Measurements from ENCODE around the gene PTPN2.

Gene PTPN2

DNA sequence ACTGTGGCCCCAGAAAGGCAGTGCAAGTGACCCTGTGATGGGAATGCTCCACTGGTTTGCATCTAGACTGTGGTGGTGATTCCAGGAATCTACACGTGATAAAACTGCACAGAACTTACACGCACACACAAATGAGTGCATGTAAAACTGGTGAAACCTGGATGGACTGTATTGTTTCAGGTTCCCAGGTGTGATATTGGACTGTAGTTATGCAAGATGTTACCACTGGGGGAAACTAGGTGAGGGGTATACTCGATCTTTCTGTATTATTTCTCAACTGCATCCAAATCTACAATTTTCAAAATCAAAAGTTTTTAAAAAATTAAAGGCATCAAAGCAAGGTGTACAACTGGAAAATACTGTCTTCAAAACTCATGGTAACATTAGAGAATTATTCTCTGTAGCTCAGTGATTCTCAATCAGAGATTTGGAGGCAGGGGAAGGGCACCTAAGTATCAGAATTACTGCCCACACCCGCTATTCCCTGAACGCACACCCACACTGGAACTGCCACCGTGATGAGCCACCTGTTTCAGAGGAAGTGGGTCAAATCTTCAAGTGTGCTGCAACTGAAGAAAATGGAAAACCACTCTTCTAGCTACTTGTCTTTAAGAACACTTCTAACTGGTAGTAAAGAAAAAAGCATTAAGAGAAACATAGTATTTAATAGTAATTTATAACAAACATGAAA lies 26.7 kb downstream of the PTPN2 start:
- DNase-seq, result no peak

DNA sequence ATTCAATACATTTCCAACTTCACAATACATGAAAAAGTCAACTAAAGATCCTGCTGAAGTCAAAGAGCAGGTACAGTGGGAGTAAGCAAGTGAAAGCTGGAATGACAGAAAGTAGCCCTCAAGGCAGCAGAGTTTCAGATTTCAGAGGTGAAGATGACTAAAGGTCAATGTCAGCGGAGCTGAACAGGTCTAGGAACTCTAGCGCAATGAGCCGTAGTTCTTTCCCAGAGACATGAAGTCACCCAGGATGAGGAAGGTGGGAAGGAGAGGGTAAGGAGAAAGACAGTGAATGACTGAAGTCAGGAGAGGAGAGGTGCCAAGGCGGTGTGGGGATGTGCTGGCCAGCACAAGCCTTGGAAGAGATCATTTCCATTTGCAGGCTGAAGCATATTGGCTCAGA lies 28.1 kb downstream of the PTPN2 start:
- no peak for DNase-seq

DNA sequence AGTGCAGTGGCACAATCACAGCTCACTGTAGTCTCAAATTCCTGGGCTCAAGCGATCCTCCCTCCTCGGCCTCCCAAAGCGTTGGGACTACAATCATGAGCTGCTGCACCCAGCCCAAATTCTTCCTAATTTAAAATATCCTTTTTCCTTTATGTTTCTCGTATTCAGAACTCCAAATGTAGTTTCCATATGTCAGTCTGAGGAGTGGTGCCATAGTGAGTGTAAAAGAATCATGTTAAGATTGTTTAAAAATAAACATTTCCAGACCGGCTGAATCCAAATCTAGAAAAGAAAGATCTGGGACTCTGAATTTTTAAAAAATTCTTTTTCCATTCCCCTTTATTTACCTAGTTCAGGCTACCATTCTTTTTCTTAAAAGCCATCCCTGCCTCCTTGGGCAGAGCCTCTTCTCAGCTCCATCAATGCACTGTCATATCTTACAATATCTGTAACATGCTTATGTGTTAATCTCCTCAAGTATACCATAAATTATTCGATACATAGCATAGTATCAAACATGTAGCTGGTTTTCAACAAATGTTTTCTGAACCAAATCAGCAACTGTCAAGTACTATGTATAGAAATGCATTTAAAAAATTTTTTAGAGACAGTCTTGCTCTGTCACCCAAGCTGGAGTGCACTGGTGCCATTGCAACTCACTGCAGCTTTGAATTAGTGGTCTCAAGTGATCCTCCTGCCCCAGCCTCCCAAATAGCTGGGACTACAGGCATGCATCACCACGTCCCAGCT lies 31.3 kb downstream of the PTPN2 start:
- no peak for DNase-seq

DNA sequence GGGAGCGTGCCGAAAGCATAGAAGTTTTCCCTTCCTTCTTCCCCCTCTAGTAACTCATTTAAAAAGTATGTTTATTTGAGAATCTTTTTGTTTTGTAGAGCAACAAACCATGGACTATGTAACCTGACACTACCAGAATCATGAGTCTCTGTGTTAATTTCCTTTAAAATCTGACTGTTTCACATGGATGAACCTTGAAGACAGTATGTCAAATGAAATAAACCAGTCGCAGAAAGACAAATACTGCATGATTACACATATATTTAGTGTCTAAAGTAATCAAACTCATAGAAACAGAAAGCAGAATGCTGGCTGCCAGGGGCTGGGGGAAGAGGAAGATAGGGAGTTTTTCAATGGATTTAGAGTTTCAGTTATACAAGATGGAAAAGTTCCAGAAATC lies 32.3 kb downstream of the PTPN2 start:
- DNase-seq, result no peak

DNA sequence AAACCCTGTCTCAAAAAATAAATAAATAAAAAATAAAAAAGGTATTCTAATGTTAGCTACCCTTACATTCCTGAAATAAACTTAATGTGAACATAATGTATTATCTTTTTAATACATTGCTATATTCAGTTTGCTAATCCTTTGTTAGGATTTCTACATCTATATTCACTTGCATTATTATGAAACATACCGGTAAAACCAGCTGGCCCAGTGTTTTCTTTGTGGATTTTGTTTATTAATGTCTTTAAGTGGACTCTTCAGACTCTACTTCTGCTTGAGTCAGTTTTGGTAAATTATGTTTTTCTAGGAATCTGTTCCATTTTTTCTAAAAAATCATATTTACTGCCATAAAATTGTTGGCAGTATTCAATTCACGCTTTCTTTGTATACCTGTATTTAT lies 34.5 kb downstream of the PTPN2 start:
- no peak for DNase-seq

DNA sequence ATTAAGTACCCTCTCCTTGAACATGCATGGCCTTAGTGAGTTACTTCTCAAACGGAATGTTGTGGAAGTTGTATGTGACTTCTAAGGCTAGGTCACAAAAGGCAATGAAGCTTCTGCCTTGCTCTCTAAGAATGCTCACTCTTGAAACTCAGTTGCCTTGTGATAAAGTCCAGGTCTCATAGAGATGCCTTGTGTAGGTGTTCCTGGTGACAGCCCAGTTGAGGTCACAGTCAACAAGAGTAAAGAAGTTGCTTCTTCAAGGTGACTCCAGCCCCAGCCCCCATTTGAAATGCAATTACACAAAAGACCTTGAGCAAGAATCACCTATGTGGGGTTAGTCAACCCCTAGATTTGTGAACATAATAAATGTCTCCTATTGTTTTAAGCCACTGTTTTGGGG lies 35.6 kb downstream of the PTPN2 start:
- DNase-seq, result no peak

DNA sequence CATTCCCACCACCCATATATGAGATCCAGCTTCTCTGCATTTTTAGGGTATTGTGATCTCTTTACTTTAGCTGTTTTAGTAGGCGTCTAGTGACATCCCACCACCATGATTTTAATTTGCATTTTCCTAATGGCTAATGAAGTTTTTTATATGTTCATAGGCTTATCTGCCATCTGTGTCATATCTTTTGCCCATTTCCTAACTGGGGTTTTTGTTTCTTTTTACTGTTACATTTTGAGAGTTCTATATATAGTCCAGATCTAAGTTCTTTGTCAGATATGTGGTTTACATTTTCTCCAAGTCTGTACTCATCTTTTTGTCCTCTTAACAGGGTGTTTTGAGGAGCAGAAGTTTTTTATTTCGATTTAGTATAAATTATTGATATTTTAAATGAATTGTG lies 39.6 kb downstream of the PTPN2 start:
- no peak for DNase-seq

DNA sequence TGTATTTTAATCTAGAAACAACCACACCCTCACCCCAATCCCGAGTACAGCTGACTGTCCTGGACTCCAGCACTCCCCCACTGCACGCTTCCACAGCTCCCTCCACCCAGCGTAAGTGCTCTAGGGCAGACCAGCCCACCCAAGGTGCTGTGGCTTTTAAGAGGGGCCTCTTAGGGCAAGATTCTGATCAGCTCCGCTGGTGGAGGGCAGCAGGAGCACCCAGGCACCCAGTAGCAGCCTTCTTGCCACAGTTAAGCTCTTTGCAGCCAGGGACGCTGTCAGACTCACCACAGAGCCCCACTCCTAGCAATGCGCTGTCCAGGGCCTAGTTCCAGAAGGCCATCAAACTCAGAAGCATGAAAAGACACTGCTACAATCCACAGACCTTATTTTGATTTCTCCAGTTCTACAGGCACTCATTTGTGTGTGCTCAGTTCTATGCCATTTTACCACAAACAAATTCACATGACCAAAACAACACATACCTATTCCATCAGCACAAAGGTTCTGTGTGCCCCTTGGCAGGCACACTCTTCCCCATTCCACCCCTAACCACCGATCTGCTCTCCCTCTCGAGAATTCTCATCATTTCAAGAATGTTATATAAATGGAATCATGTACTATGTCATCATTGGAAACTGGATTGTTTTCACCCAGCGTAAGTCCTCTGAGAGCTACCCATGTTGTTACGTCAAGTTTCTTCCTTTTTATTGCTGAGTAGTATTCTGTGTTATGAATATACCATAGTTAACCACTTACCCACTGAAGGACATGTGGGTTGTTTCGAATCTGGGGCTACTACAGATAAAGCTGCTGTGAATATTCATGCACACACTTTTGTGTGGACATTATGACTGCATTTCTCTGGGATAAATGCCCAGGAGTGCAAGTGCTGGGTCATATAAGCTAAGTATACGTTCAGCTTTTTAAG lies 40.4 kb downstream of the PTPN2 start:
- no peak for DNase-seq

DNA sequence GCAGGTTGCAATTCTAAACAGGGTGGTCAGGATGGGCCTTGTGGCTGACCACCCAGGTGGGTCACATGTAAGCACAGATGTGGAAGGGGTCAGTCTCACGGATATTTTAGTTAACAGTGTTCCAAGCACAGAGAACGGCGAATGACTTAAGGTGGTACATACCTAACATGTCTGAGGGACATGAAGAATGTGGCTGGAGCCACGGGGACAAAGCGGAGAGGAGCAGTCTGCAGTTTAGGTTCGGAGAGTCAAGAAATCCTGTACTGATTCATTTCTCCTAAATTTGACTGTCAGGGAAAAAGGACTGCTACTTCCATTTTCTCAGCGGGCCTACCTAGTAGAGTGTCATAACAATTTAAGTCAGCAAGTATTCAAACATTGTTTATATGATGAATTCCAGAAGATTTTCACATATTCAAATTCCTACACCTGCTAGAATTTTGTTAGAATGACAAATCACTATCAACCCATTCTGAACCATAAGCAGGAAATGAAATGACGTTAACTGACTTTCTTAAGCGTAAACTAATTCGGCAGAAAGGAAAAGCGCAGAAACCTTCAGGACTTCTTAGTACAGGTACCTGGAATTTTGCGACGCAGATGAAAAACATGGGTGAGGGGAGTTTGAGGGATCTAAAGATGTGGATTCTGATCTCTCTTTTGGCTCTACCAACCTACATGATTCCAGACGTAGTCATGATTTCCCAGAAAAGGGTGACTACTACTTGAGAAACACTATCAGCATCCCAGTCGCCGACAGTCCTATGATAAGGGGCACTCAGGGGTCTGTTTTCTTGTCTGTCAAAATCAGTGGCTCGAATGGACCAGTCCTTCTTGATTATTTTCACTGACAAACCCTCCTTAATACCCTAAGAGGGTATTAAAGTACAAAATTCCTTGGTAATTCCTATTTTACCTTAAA lies 41.3 kb downstream of the PTPN2 start:
- no peak for DNase-seq

DNA sequence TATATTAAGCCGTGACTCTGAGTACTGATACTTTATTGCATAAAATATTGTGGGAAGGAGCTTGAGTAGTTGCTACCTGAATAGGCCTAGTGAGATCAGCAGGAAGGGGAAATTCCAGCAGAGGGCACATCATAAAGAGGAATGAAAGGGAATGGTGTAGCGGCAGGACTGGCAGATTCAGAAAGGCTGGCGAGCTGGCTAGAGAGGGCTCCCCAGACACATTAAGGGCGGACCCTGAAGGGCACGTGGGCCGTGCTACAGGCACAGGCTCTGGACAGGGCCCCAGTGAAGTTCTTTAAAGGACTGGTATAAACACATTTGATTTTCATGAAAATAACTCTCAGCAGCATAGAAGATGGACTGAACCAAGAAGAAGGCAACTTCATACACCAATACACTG lies 43.0 kb downstream of the PTPN2 start:
- no peak for DNase-seq

DNA sequence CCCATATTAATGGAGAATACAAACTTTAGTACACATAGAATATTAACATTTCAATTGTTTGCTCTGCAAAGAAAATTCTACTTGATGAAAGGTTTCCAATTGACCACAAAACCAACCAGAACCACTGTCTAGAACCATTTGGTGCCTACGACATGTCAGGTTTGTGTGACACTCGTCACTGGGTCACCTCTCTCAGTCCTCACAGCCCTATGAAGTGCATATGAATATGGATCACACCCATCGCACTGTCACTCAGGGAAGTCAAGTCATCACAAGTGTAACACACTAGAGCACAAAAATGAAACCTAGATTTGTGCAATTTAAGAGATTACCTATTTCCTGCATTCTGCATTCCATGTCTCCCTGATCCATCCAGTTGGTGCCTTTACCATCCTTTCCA lies 43.7 kb downstream of the PTPN2 start:
- DNase-seq, result no peak

DNA sequence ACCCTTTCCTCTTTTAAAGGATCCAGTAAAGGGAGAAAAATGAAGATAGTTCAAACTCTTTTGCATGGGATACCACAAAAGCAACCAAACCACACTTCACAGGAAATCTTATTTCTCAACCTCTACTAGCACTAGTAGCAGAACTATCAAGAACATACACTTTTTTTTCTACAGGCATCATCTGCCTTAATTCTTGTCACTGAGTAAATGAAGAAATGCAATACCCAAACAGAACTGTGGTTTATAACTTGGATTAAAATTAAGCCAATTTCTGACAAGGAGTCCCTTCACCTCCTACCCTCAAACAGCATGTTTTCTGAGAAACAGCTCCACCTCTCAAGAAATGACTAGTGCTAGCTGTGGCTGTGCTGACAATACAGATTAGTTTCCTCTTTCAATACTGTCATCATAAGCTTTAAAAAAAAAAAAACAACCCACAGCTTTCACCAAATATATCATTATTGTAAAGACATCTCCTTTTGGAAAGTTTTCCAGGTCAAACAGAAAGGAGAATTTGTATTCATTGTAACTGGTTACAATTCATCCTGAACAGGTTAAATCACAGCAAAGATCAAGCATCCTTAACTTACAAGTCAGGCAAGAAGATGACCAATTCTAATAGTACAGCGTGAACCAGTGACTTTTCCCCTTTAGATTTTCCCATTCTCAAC lies 44.4 kb downstream of the PTPN2 start:
- DNase-seq, result no peak

DNA sequence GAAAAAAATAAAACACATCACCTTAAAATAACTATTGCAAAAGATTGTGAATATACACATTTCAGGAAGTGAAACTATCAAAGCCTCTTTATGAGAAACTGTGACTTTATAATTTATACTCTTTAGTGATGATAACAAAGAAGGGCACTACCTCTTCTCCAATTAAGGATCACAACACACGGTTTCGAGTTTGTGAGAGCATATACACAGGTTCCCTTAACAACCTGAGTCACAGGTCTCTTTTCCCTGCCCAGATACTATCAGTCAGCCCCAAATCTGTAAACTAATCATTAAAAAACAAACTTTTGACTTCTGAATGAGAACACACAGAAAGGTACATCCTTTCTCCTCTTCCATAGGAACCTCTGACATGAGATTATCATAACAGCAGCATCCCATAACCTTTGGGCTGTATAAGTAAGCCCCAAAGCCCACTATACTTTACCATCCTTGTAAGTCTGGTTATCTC lies 44.9 kb downstream of the PTPN2 start:
- DNase-seq, result no peak

DNA sequence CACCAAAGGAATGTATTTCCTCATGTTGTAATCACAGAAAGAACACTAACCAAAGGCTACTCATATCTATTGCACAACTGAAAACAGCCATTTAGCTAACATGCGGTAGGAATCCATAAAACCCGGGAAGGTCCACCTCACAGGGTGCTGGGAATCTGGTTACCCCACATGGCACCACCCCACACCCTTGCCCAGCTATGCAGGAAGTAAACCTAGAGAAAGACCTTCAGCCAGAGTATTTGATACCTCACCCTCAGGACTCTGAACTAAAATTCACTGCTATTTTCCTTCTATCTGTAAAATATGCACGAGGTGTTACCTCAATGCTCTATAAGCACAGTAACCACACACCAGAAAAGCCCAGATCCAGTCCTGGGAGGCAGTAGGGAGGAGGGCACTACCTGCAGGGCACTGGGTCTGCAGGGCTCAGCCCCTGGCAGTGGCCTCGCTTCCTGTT lies 45.8 kb downstream of the PTPN2 start:
- DNase-seq, result no peak

DNA sequence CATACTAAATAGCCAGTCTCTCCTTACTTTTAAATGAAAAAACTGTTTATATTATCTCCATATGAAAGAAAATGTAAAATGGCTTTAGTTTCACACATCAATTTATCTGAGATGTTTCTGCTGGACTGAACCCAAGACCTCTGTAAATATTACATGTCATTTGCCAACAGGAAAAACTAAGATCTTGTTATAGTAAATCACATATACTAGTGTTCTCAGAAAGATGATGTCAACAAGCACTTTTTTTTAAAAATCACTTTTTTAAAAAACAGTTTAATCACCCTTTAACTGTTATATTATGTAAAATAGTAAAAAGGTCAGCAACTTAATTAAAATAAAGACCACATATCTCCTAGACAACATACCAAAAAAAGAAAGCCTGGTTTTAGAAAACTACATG lies 46.3 kb downstream of the PTPN2 start:
- DNase-seq, result no peak

DNA sequence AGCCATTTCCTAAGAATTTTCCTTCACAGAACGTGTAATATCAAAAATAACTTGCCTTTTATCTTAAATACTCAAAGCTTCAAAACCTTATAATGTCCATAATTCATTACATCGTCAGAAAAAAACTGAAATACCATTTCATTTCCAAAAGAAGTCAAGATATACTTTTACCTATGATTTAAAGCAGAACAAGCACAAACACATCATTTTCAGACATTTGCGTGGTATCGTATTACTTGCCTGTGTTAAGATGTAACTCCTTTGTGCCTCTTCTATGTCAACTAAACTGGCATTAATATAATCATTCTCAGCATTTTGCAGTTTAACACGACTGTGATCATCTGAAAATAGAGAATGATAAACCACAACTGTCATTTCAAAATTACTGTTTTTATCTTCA lies 47.5 kb downstream of the PTPN2 start:
- DNase-seq, result no peak

DNA sequence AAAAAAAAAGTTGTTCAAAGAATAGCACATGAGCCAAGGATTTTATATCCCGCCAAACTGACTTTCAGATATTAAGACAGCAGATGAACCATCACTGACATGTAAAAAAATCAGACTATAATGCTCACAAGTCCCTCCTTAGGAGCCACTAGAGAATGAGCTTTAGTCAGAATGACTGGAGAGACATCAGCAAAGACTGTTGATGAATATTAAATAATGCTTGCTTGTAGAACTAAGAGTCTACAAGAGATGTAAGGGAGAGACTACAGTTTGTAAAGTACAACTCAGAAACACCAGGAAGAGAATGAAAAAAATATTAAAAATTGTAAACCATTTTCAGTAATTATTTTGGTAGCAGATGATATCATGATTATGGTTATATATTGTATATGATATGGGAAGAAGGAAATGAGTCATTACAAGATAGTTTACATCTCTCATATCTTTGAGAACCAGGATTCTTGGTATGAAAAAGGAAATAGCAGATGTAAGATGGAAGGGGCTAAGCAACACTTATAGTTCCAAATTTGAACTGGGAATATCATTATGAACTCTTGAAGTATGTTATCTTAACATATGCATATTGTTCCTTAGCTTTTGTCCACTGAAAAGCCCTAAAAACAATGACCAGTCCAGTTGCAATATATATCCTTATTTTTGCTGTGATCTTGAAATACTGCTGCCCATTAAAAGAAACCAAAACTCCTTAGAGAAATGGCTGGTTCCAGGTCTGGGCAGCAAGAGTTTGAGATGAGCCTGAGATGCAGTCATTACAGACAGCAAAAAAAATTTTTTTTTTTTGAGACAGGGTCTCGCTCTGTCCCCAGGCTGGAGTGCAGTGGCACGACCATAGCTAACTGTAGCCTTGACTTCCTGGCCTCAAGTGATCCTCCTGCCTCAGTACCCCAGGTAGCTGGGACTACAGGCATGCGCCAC lies 55.7 kb downstream of the PTPN2 start:
- no peak for DNase-seq

DNA sequence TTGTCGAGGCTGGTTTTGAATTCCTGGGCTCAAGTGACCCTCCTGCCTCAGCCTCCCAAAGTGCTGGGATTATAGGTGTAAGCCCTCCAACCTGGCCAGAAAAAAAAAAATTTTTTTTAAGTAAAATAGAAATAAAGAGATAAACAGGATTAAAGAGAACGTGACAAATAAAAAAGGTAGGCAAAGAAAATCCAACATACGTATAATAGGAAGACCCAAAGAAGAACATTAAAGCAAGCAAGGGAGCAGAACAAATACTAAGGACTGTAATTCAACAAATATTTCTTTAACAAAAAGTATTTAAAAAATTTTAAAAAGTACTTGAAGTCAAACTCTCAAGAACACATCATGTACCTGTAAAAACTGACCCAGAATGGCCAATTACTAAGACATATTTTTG lies 56.4 kb downstream of the PTPN2 start:
- no peak for DNase-seq

DNA sequence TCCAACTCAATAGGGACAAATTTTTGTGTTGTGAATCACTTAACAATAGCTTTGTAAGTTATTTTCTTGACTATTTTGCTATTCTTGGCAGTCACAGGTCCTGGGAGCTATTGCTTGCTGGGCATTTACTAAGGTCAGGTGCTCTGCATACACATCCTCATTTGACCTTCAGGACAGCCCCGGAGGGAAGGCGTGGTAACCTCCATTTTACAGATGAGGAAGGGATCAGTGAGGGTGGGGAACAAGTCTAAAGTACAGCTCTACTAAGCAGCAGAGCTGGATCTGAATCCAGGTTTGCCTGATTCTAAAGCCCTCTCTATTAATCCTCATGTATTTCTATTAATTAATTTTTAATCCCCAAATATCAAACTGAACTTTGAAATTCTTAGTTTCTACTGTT lies 58.8 kb downstream of the PTPN2 start:
- DNase-seq, result no peak

DNA sequence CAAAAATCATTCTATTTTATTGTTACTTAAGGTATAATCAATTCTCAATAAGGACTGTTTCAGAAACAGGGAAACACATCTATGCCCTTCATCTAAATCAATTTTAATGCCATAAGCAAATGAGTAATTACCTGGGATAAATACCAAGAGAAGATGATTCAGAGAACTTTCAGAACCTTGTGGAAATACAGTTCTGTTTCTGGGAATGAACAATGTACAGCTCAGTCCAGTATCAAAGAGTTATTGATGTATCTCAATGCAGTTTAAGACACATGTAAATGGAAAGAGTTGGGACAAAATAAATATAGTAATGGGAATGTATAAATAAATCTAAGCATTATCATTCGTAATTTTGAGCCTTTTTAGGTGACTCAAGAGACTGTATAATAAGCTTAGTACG lies 60.1 kb downstream of the PTPN2 start:
- no peak for DNase-seq

DNA sequence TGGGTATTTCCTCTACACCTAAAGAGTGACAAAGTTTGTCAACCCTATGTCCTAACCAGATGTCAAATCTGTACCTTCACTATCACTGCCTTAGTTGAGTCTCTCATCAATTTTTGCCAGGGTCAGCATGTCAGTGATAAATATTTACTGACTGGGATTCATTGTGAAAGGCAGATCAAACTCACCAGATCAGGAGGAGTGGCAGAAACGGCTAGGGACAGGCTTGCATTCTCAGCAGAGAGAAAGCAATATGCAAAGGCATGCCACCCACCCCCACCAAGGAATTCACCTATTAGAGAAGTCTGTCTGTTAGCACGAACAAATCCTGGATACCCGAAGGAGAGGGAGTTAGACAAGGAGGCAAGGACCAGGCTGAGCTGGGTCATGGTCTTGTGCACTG lies 62.6 kb downstream of the PTPN2 start:
- no peak for DNase-seq

All from activated CD8-positive, alpha-beta memory T cell treated with anti-CD3 and anti-CD28 coated beads, Interleukin-2, amount 50 U/mL, for 48 hours (primary cell).